ENCODE results near the gene ITPR1. TPM values are rescaled to one million over a fixed set of nuclear protein-coding genes. Genes with fewer than 3 reads are reported as not detected.

The ITPR1 gene
- total and polyA plus RNA-seq, 3 donors from 2014 or later: 26.5 to 129 (median 59.7) TPM

DNA sequence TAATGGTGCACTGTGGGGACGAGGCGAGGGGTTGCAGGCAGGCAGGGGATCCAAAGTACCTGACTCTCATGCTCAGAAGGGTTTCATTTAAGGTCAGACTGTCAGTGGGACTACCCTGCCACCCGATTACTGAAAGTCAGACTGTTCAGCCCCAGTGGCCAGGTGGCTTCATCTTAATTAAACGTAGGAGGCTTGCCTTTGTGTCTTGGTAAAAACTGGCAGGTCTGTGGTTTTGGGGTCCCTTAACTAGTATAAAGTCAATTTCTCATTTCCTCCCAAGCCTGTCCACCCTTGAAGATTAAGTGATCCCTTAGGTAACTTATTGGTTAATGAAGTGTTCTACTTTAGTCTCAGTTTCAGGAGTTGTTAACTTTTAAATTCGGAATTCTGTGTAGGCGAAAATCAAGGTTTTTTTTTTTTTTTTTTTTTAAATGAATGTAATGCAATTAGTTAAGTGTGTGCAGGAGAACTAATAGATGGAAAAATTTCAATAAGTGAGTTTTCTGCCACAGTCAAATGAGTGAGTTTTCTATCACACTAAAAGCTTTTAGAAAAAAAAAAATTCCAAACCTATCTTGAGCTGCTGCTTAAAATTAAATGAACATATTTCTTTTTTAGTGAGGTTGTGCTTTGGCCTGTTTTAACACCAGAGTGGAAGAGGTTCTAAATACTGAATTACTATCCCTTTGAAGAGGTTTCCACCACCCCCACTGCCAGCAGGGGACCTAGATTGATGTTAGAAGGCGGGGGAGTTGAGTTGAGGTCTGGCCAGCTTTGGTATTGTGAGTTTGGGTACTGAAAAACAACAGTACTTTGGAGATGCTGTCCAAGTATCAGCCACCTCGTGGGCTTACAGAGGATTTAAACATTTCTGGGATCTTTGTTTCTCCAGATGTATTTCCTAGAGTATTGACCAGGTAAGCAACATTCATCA lies 15.2 kb downstream of the ITPR1 start:
- no peaks in the 10 kb centered on the region for H3K9me3 ChIP-seq
- WGBS, 2 donors: 77 to 83% methylated on average over 8 of the region's 8 CpGs
- no peaks in the 10 kb centered on the region for H3K27me3 ChIP-seq
- TF ChIP-seq POLR2A (IDR thresholded peaks at IDR 0.05) (no peak), CTCF (IDR thresholded peaks at IDR 0.05) (no peak)
- H3K4me3 ChIP-seq: no peak overlapping the region
- H3K36me3 ChIP-seq (ENCODE audit: low read depth, missing control alignments): no peaks in the 10 kb centered on the region
- intact Hi-C loops (cut with DNase I; ENCODE audit: low total_unique reads): no loop called here
- H3K27ac ChIP-seq: no peak overlapping the region
- no peak for DNase-seq
- H3K4me1 ChIP-seq: peaks cover 48% of the 10 kb centered on the region

DNA sequence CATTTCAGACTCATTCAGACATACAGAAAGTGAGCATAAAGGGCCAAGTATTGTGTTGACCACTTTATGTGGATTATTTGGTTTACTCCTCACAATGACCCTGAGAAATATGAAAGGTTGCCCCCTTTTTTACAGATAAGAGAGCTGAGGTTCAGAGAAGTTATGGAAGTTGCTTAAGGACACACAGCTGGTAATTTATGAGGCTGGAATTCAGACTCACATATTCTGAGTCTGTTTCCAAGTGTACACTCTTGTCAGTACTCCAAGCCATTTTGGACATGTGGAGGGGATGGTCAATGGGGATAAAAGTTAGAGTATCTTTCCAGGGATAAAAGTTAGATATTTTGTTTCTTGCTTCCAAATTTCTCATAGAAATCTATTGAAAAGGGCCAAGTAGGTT lies 15.9 kb downstream of the ITPR1 start:
- intact Hi-C loops (cut with DNase I; ENCODE audit: low total_unique reads): no loop called here
- Histone ChIP-seq H3K27me3 (no peaks in the 10 kb centered on the region), H3K4me1 (peaks cover 42% of the 10 kb centered on the region), H3K27ac (no peak overlapping the region), H3K9me3 (no peaks in the 10 kb centered on the region), H3K36me3 (ENCODE audit: low read depth, missing control alignments) (no peaks in the 10 kb centered on the region), H3K4me3 (no peak overlapping the region)
- no peak for TF ChIP-seq CTCF (IDR thresholded peaks at IDR 0.05)
- TF ChIP-seq POLR2A (IDR thresholded peaks at IDR 0.05): no peak
- DNase-seq: no peak

GRCh38 chr3:4509983-4510755 lies 17.0 kb downstream of the ITPR1 start:
- Histone ChIP-seq H3K27ac (no peak overlapping the region), H3K4me3 (no peak overlapping the region), H3K4me1 (peaks cover 30% of the 10 kb centered on the region), H3K27me3 (no peaks in the 10 kb centered on the region), H3K36me3 (ENCODE audit: low read depth, missing control alignments) (no peaks in the 10 kb centered on the region), H3K9me3 (no peaks in the 10 kb centered on the region)
- no peak for DNase-seq
- 76 to 86% methylated on average over 5 of the region's 5 CpGs for WGBS, 2 donors
- intact Hi-C loops (cut with DNase I; ENCODE audit: low total_unique reads): no loop called here
- no peak for TF ChIP-seq CTCF (IDR thresholded peaks at IDR 0.05)

DNA sequence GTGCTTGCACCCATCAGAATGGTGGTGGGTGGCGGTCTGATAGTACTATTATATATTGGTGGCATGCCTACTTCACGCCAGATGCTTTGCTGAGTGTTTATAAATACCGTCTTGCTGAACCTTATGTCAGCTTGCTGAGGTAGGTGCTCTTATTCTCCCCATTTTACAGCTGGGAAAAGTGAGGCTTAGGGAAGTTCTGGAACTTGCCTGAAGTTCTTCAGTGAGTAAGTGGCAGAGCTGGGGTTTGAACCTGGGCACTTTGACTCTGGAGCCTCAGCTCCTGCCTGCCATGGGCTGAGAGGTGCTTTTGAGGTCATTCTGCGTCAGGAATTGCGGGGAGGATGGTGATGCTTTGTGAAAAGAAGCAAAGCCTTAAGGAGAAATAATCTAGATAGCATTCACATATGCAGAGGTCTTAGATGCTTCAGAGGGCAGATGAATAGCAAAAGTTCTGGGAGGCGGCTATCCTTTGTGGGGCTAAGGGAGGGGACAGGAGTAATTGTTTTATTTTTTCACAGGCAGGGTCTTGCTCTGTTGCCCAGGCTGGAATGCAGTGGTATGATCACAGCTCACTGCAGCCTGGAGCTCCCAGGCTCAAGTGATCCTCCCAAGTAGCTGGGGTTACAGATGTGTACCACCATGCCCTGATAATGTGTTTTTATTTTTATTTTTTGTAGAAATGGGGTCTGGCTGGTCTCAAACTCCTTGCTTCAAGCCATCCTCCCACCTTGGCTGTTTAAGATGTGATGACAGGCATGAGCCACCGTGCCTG lies 18.5 kb downstream of the ITPR1 start:
- no peak overlapping the region for H3K4me3 ChIP-seq
- TF ChIP-seq CTCF (IDR thresholded peaks at IDR 0.05) (no peak), POLR2A (IDR thresholded peaks at IDR 0.05) (no peak)
- no peak for DNase-seq
- no peak overlapping the region for H3K27ac ChIP-seq
- peaks cover 21% of the 10 kb centered on the region for H3K4me1 ChIP-seq
- no peaks in the 10 kb centered on the region for H3K27me3 ChIP-seq
- H3K9me3 ChIP-seq: no peaks in the 10 kb centered on the region
- intact Hi-C loops (cut with DNase I; ENCODE audit: low total_unique reads): no loop called here
- no peaks in the 10 kb centered on the region for H3K36me3 ChIP-seq (ENCODE audit: low read depth, missing control alignments)
- whole genome bisulfite sequencing, 2 donors: 80 to 84% methylated on average over 7 of the region's 7 CpGs
